CD4-positive, alpha-beta T cell treated with Interferon alpha-2 for 1 hour (primary cell): ENCODE data around the gene IRAK4.
A peak's percentile ranks its signal among the peaks of the same experiment; 100 is the strongest.

Experiments
- DNase-seq, 2 donors: peaks; one replicate each; pipeline ENCODE4 v3.0.0-alpha.2; 2020 to 2022

IRAK4 gene

GRCh38 chr12:43776498-43776897 lies 17.7 kb downstream of the IRAK4 start:
- peak in 1 of 2 donors; percentile 54 for DNase-seq

DNA sequence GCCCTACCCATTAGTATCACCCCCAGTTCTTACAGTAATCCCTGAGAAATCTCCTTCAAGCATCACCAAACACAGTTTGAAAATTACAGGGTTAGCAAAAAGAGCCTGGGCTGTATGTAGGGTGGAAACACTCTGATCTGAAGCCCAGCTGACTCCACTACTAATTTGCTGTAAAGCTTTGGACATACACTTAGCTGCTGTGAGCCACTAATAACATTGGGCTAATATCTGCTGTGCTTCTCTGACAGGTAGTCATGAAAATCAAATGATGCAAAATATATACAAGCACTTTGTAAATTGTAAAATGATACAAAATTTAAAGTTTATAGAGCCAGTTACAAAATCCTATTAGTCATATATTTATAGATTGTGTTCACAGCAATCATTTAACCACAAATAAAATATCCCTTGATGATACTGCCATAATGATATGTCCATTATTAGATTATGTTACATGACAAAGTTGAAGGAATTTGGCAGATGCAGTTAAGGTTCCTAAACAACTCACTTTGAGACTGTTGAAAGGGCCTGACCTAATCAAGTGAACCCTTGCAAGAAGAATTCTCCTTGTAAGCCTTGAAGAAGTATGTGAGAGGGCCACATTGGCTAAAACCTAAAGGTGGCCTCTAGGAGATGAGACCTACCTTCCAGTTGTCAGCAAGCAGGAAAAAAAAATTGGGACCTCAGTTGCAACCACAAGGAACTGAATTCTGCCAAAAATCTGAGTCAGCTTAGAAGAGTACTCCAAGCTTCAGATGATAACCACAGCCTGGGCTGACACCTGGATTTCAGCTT lies 28.3 kb downstream of the IRAK4 start:
- no peak for DNase-seq

GRCh38 chr12:43789941-43790340 lies 31.2 kb downstream of the IRAK4 start:
- no peak for DNase-seq

DNA sequence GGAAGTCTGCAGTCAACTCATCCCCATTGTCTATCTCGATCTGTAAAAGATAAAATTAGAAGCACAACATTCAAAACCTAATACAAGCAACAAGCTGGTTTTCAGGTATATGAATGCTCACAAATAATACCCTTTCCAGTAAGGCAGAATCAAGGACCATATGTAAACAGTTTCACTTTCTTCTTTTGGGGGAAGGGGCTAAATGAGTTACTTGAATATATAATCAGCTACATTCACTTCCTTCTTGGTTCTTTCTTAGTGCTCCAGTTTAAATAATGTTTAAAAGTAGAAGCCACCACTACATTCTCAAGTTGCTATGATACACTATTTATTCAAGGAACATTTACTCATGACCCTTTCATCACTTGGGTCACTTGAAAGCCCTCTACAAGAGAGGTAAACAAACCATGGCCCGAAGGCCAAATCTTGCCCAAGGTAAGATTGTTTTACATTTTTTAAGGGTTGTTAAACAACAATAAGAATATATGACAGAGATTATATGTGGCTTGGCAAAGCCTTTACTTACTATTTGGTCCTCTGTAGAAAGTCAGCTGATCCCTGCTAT lies 37.0 kb downstream of the IRAK4 start:
- DNase-seq, result no peak

GRCh38 chr12:43797561-43798217 lies 38.9 kb downstream of the IRAK4 start:
- no peak for DNase-seq

DNA sequence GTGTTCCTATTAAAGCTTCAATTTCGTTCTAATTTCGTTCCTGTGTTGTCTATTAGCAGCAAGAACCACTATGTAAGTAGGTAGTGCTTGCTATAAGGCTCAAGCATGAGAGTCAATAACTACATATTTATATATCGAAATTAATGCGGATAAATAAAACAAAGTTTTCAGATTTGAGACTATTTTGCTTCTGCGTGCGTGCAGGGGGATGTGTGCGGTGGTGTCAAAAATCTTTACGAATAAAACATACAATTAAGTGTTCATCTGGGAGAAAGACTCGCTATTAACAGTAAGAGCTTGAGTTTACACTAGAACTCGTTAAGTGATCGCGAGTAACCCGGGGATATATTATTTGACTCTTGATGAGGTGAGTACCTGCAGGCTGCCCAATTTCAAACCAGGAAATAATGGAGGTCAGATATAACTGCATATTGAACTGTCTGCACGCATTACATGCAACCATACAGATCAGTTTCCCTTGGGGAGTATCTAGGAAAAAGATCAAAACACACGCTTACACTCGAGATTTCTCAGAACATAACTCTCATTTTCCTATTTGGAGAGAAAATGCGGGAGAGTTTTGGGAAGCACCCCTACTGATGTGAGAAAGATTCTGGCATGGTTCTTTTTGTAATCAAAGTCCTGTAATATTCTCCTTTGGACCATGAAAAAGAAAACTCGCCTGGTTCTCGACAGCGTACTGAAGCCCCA lies 46.6 kb downstream of the IRAK4 start:
- DNase-seq, result peak in 1 of 2 donors; percentile 24

GRCh38 chr12:43805860-43806736 lies 47.3 kb downstream of the IRAK4 start, which contains the start of gene TWF1:
TSS of gene TWF1 (minus strand) at chr12:43806317. CDS start at chr12:43806245, 72 bp downstream.
- DNase-seq, result peak; percentile 79 to 86

DNA sequence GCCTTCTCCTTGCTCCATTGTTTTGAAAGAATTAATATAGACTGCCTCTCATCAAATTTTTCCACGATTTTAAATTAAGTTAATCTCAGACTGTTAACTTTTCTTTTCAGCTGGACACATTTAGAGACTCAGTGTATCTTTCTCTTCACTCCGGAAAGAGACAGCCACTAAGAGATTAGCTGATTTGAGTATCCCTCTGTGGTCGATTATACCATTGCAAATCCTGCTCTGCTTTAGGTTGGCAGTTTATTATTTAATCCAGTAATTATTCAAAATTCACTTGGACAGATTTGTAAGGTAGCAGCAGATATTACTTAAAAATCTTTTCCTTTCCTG lies 48.0 kb downstream of the IRAK4 start:
- no peak for DNase-seq

DNA sequence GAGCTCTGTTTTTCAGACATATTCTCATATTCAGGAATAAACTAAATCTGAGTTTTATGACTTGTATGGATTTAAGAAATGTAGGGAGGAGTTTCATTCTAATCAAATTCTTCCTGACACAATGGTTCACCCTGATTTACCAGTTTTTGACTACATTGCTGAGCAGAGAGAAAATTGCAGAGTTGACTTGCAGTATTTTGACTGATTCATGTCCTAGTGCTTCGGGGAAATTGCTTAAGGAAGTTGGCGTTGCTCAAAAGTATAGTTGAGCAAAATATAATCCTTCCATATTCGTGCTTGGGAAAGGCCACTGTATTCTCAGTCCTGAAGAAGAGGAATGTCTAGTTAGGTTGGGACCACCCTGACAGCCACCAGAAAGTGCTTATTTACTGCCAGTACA lies 48.6 kb downstream of the IRAK4 start:
- DNase-seq, result no peak

- DNase-seq, result no peak
Measured at GRCh38 chr12:43812057-43812456, 53.3 kb downstream of the IRAK4 start.

DNA sequence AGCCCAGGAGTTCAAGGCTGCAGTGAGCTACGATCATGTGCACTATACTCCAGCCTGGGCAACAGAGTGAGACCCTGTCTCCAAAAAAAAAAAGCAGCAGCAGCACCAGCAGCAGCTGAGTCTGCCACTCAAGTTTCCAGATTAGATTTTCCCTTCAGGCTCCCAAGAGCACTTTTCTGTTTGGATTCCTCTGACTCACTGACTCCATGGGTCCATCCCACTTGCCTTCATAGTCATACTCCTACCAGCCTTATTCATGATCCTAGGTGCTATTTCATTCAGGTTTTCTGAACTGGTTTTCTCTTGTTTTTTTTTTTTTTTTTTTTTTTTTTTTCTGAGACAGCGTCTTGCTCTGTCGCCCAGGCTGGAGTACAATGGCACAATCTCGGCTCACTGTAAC lies 54.2 kb downstream of the IRAK4 start:
- no peak for DNase-seq

- no peak for DNase-seq
Measured at GRCh38 chr12:43815416-43815815, 56.7 kb downstream of the IRAK4 start.

DNA sequence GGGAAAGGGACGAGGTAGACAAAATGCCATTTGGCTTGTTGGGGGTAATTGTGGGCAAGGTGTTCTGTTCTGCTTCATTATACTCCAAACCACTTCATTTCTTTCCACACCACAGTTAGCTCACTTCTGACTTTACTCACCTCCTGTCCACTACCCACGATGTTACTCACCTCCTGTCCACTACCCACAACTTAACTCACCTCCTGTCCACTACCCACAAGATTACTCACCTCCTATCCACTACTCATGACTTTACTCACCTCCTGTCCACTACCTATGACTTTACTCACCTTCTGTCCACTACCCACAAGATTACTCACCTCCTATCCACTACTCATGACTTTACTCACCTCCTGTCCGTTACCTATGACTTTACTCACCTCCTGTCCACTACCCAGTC lies 57.4 kb downstream of the IRAK4 start:
- no peak for DNase-seq

DNA sequence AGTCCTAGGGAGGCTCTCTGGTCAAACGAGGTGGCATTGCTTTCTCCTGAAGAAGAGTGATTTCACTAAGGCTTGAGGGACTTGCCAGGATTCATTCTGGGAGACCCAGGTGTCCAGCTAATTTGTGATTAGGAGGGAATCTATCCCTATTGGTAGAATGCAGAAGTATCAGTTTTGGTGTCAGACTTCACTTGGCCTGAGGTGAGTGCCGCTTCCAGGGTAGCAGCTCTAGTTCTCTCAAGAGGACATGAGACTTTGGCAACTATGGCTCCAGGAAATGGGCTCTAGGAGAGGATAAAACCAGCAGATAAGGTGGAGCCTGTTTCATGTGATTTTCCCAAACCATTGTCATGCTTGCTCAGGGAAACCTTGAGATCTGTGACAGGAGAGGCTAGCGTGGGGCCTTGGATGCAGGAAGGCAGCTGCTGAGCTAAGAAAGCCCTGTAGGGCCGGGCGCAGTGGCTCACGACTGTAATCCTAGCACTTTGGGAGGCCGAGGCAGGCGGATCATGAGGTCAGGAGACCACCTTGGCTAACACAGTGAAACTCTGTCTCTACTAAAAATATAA lies 65.5 kb downstream of the IRAK4 start:
- no peak for DNase-seq

GRCh38 chr12:43826681-43827080 lies 67.9 kb downstream of the IRAK4 start:
- no peak for DNase-seq

DNA sequence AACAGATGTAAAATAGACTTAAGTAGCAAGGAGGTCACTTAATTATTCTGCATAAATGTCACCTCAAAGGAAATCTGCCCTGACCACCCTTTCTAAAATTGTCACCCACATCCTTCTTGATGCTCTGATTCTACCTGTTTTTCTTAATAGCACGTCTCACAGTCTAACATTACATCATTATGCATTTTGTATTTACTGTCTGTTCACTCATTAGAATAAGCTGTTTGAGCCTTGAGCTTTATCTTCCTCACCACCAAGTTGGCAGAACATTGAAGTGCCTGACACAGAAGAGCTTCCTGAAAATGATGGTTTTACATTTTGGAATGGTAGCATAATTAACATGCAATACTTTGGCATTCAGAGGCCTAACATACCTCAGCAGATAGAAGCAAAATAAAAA lies 68.3 kb downstream of the IRAK4 start:
- no peak for DNase-seq

DNA sequence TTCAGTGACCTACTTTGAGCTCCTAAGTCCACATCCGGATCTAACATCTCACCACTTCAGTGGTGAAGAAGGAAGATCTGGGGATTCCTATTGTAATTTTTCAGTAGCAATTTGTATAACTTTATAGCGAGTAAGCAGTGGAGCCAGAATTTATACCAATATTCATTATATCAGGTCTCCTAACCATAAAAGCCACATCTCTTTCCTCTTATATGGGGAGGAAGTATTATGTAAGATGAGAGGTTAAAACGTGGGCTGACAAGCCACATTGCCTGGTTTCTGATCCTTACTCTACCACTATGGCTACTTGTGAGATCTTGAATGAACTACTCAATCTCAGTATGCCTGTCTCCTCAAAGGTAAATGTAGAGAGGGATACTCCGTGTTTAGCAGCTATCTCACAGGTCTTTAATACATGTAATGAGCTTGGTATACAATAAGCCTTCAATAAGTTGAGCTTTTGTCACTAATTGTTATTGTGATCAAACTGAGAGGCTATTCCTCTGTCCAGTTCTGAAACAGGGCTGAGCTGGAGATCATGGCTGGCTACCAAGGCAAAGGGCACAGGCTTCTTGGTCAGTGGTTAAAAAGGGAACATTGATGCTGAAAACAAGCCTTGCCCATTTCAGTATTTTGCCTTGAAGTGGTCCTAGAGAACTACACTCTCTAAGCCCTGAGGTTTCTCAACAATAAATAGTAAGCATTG lies 73.9 kb downstream of the IRAK4 start:
- DNase-seq, result peak in 1 of 2 donors; percentile 32

GRCh38 chr12:43835264-43835655 lies 76.5 kb downstream of the IRAK4 start:
- peak in 1 of 2 donors; percentile 8 for DNase-seq

DNA sequence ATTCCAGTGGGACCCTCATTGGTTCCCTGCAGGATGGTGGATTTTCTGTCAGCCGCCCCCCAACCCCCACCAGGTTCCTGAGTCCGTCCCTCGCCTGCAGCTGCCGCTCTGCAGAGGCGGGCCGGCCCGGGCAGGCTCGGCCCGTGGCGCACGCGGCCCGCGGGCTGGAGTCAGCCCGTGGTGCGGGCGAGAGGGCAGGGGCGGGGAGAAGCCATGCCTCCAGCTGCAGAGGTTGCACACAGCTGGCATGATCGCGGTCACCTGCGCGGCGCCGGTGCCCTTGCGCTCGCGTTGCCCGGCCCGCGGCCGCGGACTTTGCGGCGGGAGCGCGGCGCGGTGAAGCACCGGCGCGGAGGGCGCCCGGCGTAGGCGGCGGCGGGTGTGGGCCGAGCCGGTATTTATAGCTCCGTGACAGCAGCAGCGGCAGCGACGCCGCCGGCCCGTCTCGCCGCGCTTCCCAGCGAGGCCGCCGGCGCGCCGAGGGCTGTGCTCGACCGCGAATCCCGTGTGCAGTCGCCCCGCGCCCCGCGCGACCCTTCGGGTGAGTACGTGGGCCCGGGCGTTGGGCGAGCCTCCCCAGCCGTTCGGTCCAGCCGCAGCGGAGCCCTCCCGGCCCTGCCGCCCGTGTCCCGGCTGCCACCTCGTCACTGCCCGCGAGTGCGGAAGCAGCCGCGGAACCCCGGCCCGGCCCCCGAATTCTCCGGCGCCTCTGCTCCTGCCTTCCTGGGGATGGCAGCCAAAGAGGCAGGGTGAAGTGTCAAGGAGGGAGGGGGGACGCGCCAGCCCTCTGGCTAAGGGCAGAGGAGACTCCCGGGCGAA lies 77.1 kb downstream of the IRAK4 start, which contains the start of gene TMEM117:
Gene TMEM117, plus strand, starts transcription at position 426 of the 819 bp plus-strand sequence.
- peak; percentile 47 to 68 for DNase-seq

DNA sequence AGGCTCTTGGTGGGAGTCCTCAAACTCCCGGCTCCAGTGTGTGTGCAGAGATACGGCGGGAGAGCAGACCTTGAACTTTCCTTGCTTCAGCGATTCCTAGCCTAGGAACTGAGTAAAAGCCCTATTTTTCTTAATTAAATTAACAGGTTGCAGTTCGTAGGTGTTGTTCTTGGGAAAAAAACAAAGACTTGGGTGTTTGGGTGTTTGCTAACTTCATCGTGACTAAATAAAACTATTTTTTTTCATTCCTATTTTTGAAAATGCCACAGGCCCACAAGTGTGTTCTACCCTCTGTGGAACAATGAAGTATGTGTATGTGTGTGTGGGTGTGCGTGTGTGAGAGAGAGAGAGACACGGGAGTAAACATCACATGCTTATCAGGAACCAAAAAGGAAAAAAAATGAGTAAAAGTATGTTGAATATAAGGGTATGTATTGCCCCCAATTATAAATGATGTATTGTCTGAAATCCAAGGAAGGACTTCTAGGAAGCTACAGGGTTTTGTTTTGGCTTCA lies 77.8 kb downstream of the IRAK4 start:
- peak; percentile 3 to 40 for DNase-seq
